Astrocyte (in vitro differentiated cells and primary cell): ENCODE results near the gene BCAR3. TPM values are rescaled to one million over a fixed set of nuclear protein-coding genes. Genes with fewer than 3 reads are reported as not detected.

Experiments
- DNase-seq: peaks from one replicate; pipeline ENCODE4 v3.0.0-alpha.2; 2010; ENCODE audit warnings: low read depth
- FAIRE-seq: peaks from 2 replicates; lab custom pipeline; 2011; peaks lifted over from hg19 to GRCh38; lab: Jason Lieb, UNC
- H2AFZ ChIP-seq: 2 replicates; pipeline ENCODE4 v1.6.0; 2012; ENCODE audit warnings: low read depth, low read length, inconsistent platforms
- H3K27ac ChIP-seq: 2 replicates; pipeline ENCODE4 v1.5.1; 2011; ENCODE audit warnings: low read depth, low read length, inconsistent platforms
- H3K27me3 ChIP-seq: 2 replicates; pipeline ENCODE4 v1.6.0; 2011; ENCODE audit warnings: low read length, inconsistent platforms; ENCODE audit not compliant: insufficient read depth
- H3K36me3 ChIP-seq: 2 replicates; pipeline ENCODE4 v1.5.1; 2011; ENCODE audit warnings: low read length, inconsistent platforms; ENCODE audit not compliant: insufficient read depth
- H3K4me1 ChIP-seq: 2 replicates; pipeline ENCODE4 v1.5.1; 2011; ENCODE audit warnings: low read length, inconsistent platforms; ENCODE audit not compliant: insufficient read depth
- H3K4me2 ChIP-seq: 2 replicates; pipeline ENCODE4 v1.6.0; 2012; ENCODE audit warnings: low read length, inconsistent platforms
- H3K4me3 ChIP-seq: 2 replicates; pipeline ENCODE4 v1.5.1; 2011; ENCODE audit warnings: low read depth, mild to moderate bottlenecking, low read length, inconsistent platforms; ENCODE audit not compliant: insufficient read depth
- H3K79me2 ChIP-seq: 2 replicates; pipeline ENCODE4 v1.6.0; 2012; ENCODE audit warnings: mild to moderate bottlenecking, low read length, inconsistent platforms; ENCODE audit not compliant: insufficient read depth
- H3K9ac ChIP-seq: 2 replicates; pipeline ENCODE4 v1.6.0; 2012; ENCODE audit warnings: mild to moderate bottlenecking, low read length, inconsistent platforms
- H3K9me3 ChIP-seq: 2 replicates; pipeline ENCODE4 v1.5.1; 2012; ENCODE audit warnings: low read depth, mild to moderate bottlenecking, low read length, inconsistent platforms; ENCODE audit not compliant: insufficient read depth
- H4K20me1 ChIP-seq: 2 replicates; pipeline ENCODE4 v1.6.0; 2012; ENCODE audit warnings: low read length, inconsistent platforms; ENCODE audit not compliant: insufficient read depth
- H3K27ac Mint-ChIP-seq: one replicate; pipeline ENCODE4 v1.8.0; 2021; ENCODE audit warnings: mild to moderate bottlenecking, mixed read lengths; ENCODE audit not compliant: unreplicated experiment
- H3K27me3 Mint-ChIP-seq: one replicate; pipeline ENCODE4 v1.8.0; 2021; ENCODE audit warnings: low read depth, mixed read lengths; ENCODE audit not compliant: unreplicated experiment
- H3K36me3 Mint-ChIP-seq: one replicate; pipeline ENCODE4 v1.8.0; 2021; ENCODE audit warnings: low read depth, mixed read lengths; ENCODE audit not compliant: unreplicated experiment
- H3K4me1 Mint-ChIP-seq: one replicate; pipeline ENCODE4 v1.8.0; 2021; ENCODE audit warnings: low read depth, mixed read lengths; ENCODE audit not compliant: unreplicated experiment
- H3K4me3 Mint-ChIP-seq: one replicate; pipeline ENCODE4 v1.8.0; 2021; ENCODE audit warnings: mild to moderate bottlenecking, moderate library complexity, mixed read lengths; ENCODE audit not compliant: unreplicated experiment
- H3K9me3 Mint-ChIP-seq: one replicate; pipeline ENCODE4 v1.8.0; 2021; ENCODE audit warnings: mild to moderate bottlenecking, mixed read lengths; ENCODE audit not compliant: unreplicated experiment
- CTCF ChIP-seq: IDR thresholded peaks from 2 replicates; pipeline ENCODE4 v1.5.1; 2011; ENCODE audit warnings: low read depth, mild to moderate bottlenecking, inconsistent platforms, low read length, moderate library complexity; ENCODE audit not compliant: insufficient read depth
- EZH2 ChIP-seq: IDR thresholded peaks from 2 replicates; pipeline ENCODE4 v1.6.1; 2012; ENCODE audit warnings: mild to moderate bottlenecking, low read length, inconsistent platforms; ENCODE audit not compliant: insufficient read depth
- total RNA-seq: library from RNA; stranded (reverse); gene quantifications from 2 replicates; pipeline ENCODE4 v1.2.1, GENCODE V29; 2021

BCAR3 gene
- total RNA-seq, 1 donor from 2014 or later, result 30.0 TPM

GRCh38 chr1:93537924-93538323 lies 143.7 kb downstream of the BCAR3 start:
- Mint-ChIP-seq H3K4me3 (no peak overlapping the region), H3K9me3 (no peaks in the 10 kb centered on the region), H3K27me3 (no peaks in the 10 kb centered on the region), H3K36me3 (no peaks in the 10 kb centered on the region), H3K27ac (no peak overlapping the region), H3K4me1 (peaks cover 3% of the 10 kb centered on the region)
- H3K4me1 ChIP-seq, result no peaks in the 10 kb centered on the region
- FAIRE-seq (no peak), DNase-seq (peak; percentile 18)
- no peak overlapping the region for H3K4me3 ChIP-seq
- H3K36me3 ChIP-seq, result no peaks in the 10 kb centered on the region
- no peaks in the 10 kb centered on the region for H4K20me1 ChIP-seq
- no peak overlapping the region for H2AFZ ChIP-seq
- no peaks in the 10 kb centered on the region for H3K79me2 ChIP-seq
- H3K9ac ChIP-seq, result no peak overlapping the region
- TF ChIP-seq EZH2 (no peak), CTCF (no peak)
- no peaks in the 10 kb centered on the region for H3K9me3 ChIP-seq
- no peaks in the 10 kb centered on the region for H3K27me3 ChIP-seq
- H3K4me2 ChIP-seq, result no peak overlapping the region
- no peak overlapping the region for H3K27ac ChIP-seq

- no peak overlapping the region for H3K4me2 ChIP-seq
- no peak overlapping the region for H2AFZ ChIP-seq
- H3K27ac ChIP-seq, result no peak overlapping the region
- H3K79me2 ChIP-seq, result no peaks in the 10 kb centered on the region
- no peaks in the 10 kb centered on the region for H3K27me3 Mint-ChIP-seq
- no peaks in the 10 kb centered on the region for H3K9me3 Mint-ChIP-seq
- H4K20me1 ChIP-seq, result no peaks in the 10 kb centered on the region
- H3K36me3 Mint-ChIP-seq, result no peaks in the 10 kb centered on the region
- H3K36me3 ChIP-seq, result no peaks in the 10 kb centered on the region
- H3K4me1 ChIP-seq, result no peaks in the 10 kb centered on the region
- H3K27me3 ChIP-seq, result no peaks in the 10 kb centered on the region
- H3K27ac Mint-ChIP-seq, result no peak overlapping the region
- H3K9ac ChIP-seq, result no peak overlapping the region
- H3K4me3 Mint-ChIP-seq, result no peak overlapping the region
- TF ChIP-seq CTCF (no peak), EZH2 (no peak)
- H3K9me3 ChIP-seq, result no peaks in the 10 kb centered on the region
- FAIRE-seq (no peak), DNase-seq (no peak)
- peaks cover 3% of the 10 kb centered on the region for H3K4me1 Mint-ChIP-seq
- H3K4me3 ChIP-seq, result no peak overlapping the region
Observed at GRCh38 chr1:93537396-93537795, 144.2 kb downstream of the BCAR3 start.

- Histone ChIP-seq H2AFZ (no peak overlapping the region), H3K36me3 (no peaks in the 10 kb centered on the region), H3K4me2 (no peak overlapping the region), H3K9me3 (no peaks in the 10 kb centered on the region), H3K4me1 (no peaks in the 10 kb centered on the region), H3K79me2 (no peaks in the 10 kb centered on the region), H3K27me3 (no peaks in the 10 kb centered on the region), H3K4me3 (no peak overlapping the region), H3K9ac (no peak overlapping the region), H4K20me1 (no peaks in the 10 kb centered on the region), H3K27ac (no peak overlapping the region)
- Mint-ChIP-seq H3K4me1 (peaks cover 3% of the 10 kb centered on the region), H3K4me3 (no peak overlapping the region), H3K36me3 (no peaks in the 10 kb centered on the region), H3K27ac (no peak overlapping the region), H3K27me3 (no peaks in the 10 kb centered on the region), H3K9me3 (no peaks in the 10 kb centered on the region)
- no peak for DNase-seq
- no peak for FAIRE-seq
- TF ChIP-seq EZH2 (no peak), CTCF (no peak)
Observed at GRCh38 chr1:93533677-93534076, 148.0 kb downstream of the BCAR3 start.
